Testis (tissue), 3 donors: ENCODE results near the gene MRPS15. TPM values are rescaled to one million over a fixed set of nuclear protein-coding genes. Genes with fewer than 3 reads are reported as not detected.
A peak's percentile ranks its signal among the peaks of the same experiment; 100 is the strongest.

Source experiments
- DNase-seq: peaks from one replicate; pipeline ENCODE4 v3.0.0-alpha.2; 2019
- H3K27ac ChIP-seq, 2 donors: fragments of 200-600 bp; sonication (generic); one replicate each; pipeline ENCODE4 v1.5.1; 2019
- H3K27me3 ChIP-seq: fragments of 200-600 bp; sonication (generic); one replicate; pipeline ENCODE4 v1.5.1; 2019
- H3K36me3 ChIP-seq: fragments of 200-600 bp; sonication (generic); one replicate; pipeline ENCODE4 v1.5.1; 2017; ENCODE audit warnings: low read depth; ENCODE audit errors: missing control alignments
- H3K4me1 ChIP-seq: fragments of 200-600 bp; sonication (generic); one replicate; pipeline ENCODE4 v1.5.1; 2019
- H3K4me3 ChIP-seq, 2 donors: fragments of 200-600 bp; sonication (generic); one replicate each; pipeline ENCODE4 v1.5.1; 2017 to 2019
- H3K9me3 ChIP-seq: fragments of 200-600 bp; sonication (generic); one replicate; pipeline ENCODE4 v1.5.1; 2017
- CTCF ChIP-seq, 3 experiments: fragments of 450-650 bp in 2 of 3; fragments of 200-600 bp in 1 of 3; sonication (generic) in 1 of 3; IDR thresholded peaks; one replicate each; pipeline ENCODE4 v1.5.1; 2016 to 2019; ENCODE audit warnings: antibody characterized with exemption in 3 of 3, mild to moderate bottlenecking in 2 of 3, moderate library complexity in 1 of 3
- POLR2A ChIP-seq: fragments of 450-650 bp; IDR thresholded peaks from one replicate; pipeline ENCODE4 v1.6.1; 2017; ENCODE audit warnings: antibody characterized with exemption, mild to moderate bottlenecking, moderate library complexity
- WGBS, 2 donors: methylation state at CpG; one replicate each; pipeline ENCODE4 v1.1.5; 2018; 5-methylcytosine and 5-hydroxymethylcytosine counted together
- intact Hi-C: fragments of 100-400 bp; cut with DNase I; formaldehyde crosslinking; loops from one replicate; pipeline ENCODE4 v1.15.1; 2023; ENCODE audit warnings: low total_unique reads
- polyA plus RNA-seq: library from polyadenylated mRNA; stranded (reverse); fragments of 350-450 nt; fragmentation: Illumina TruSeq; extraction: RNeasy Lipid Tissue Mini Kit (QIAGEN cat#74804); gene quantifications from one replicate; pipeline ENCODE4 v1.2.3, GENCODE V29; 2014; ENCODE audit warnings: low read depth, low replicate concordance; ENCODE audit not compliant: insufficient read depth
- total RNA-seq, 2 donors: library from RNA; depleted of rRNA; stranded (reverse); fragments of >200 nt; gene quantifications; one replicate each; pipeline ENCODE4 v1.2.3, GENCODE V29; 2016

MRPS15 gene
- total and polyA plus RNA-seq, 3 donors from 2014 or later, result 101 to 349 (median 126) TPM

GRCh38 chr1:36421649-36422048 is 42.5 kb downstream of the MRPS15 start:
- H3K9me3 ChIP-seq, result no peaks in the 10 kb centered on the region
- H3K4me3 ChIP-seq, result no peak overlapping the region
- no peak overlapping the region for H3K27ac ChIP-seq
- DNase-seq, result no peak
- intact Hi-C loops, result no loop called here
- no peaks in the 10 kb centered on the region for H3K27me3 ChIP-seq
- 83 to 93% methylated on average over 7 of the region's 7 CpGs for WGBS, 2 donors
- H3K36me3 ChIP-seq, result no peaks in the 10 kb centered on the region
- H3K4me1 ChIP-seq, result peaks cover 29% of the 10 kb centered on the region
- TF ChIP-seq CTCF (IDR thresholded peaks at IDR 0.05), result no peak
- TF ChIP-seq POLR2A, result no peak

- no peaks in the 10 kb centered on the region for H3K36me3 ChIP-seq
- peak; percentile 92 for DNase-seq
- H3K27me3 ChIP-seq, result no peaks in the 10 kb centered on the region
- intact Hi-C loops, result no loop called here
- TF ChIP-seq CTCF (IDR thresholded peaks at IDR 0.05) (peak; percentile 79 to 92 (median 92)), POLR2A (no peak)
- no peak overlapping the region for H3K4me3 ChIP-seq
- WGBS, 2 donors, result 24 to 26% methylated on average over 13 of the region's 13 CpGs
- peaks cover 29% of the 10 kb centered on the region for H3K4me1 ChIP-seq
- H3K9me3 ChIP-seq, result no peaks in the 10 kb centered on the region
- peak overlapping the region; percentile 26 to 63 for H3K27ac ChIP-seq
These were observed 43.3 kb downstream of the MRPS15 start for GRCh38 chr1:36420836-36421317.

- Histone ChIP-seq H3K4me1 (peaks cover 29% of the 10 kb centered on the region), H3K9me3 (no peaks in the 10 kb centered on the region), H3K27ac (peak overlapping the region; percentile 27 to 63), H3K27me3 (no peaks in the 10 kb centered on the region), H3K4me3 (no peak overlapping the region), H3K36me3 (no peaks in the 10 kb centered on the region)
- intact Hi-C loops, result no loop called here
- WGBS, 2 donors, result 22 to 33% methylated on average over 5 of the region's 5 CpGs
- DNase-seq, result peak; percentile 70
- TF ChIP-seq POLR2A (no peak), CTCF (IDR thresholded peaks at IDR 0.05) (no peak)
These were observed 43.8 kb downstream of the MRPS15 start for GRCh38 chr1:36420409-36420808.

- no peaks in the 10 kb centered on the region for H3K36me3 ChIP-seq
These were observed 44.6 kb downstream of the MRPS15 start for GRCh38 chr1:36419569-36419968.

More at GRCh38 chr1:36419569-36419968, 44.6 kb downstream of the MRPS15 start:
- 27 to 59% methylated on average over 4 of the region's 4 CpGs for WGBS, 2 donors
- intact Hi-C loops, result no loop called here
- DNase-seq, result no peak
- no peak for TF ChIP-seq CTCF (IDR thresholded peaks at IDR 0.05)
- TF ChIP-seq POLR2A, result no peak
- Histone ChIP-seq H3K27ac (peak overlapping the region in 1 of 2 donors; percentile 63), H3K9me3 (no peaks in the 10 kb centered on the region), H3K4me1 (peaks cover 32% of the 10 kb centered on the region), H3K4me3 (no peak overlapping the region), H3K27me3 (no peaks in the 10 kb centered on the region)
